Panc1 (cell line): ENCODE results near the gene HSPB2.

Experiments
- POLR2AphosphoS5 ChIP-seq: IDR thresholded peaks from 2 replicates; pipeline ENCODE4 v1.6.1; 2012; ENCODE audit warnings: mild to moderate bottlenecking, low read depth, low read length, moderate library complexity
- REST ChIP-seq, 2 experiments: IDR thresholded peaks; 2 replicates each; pipeline ENCODE4 v1.6.1; 2011 to 2012; ENCODE audit warnings: low read depth in 2 of 2, control low read depth in 1 of 2, low read length in 1 of 2, mild to moderate bottlenecking in 1 of 2, moderate library complexity in 1 of 2; ENCODE audit not compliant: insufficient read depth in 1 of 2
- SIN3A ChIP-seq: IDR thresholded peaks from 2 replicates; pipeline ENCODE4 v1.6.1; 2012; ENCODE audit warnings: low read depth, mild to moderate bottlenecking, low read length, moderate library complexity, borderline replicate concordance; ENCODE audit not compliant: insufficient read depth
- TCF7L2 ChIP-seq: IDR thresholded peaks from 2 replicates; pipeline ENCODE4 v1.6.1; 2011; ENCODE audit warnings: mild to moderate bottlenecking, low read depth, low read length, inconsistent platforms
- TF ChIP-seq, protein P1 (sequence below): fragments of 450-650 bp; IDR thresholded peaks from 2 replicates; pipeline ENCODE4 v1.5.1; 2017; ENCODE audit warnings: mild to moderate bottlenecking

GRCh38 chr11:111920908-111921307 is 8.4 kb downstream of the HSPB2 start:
- TF ChIP-seq, protein P1, sequence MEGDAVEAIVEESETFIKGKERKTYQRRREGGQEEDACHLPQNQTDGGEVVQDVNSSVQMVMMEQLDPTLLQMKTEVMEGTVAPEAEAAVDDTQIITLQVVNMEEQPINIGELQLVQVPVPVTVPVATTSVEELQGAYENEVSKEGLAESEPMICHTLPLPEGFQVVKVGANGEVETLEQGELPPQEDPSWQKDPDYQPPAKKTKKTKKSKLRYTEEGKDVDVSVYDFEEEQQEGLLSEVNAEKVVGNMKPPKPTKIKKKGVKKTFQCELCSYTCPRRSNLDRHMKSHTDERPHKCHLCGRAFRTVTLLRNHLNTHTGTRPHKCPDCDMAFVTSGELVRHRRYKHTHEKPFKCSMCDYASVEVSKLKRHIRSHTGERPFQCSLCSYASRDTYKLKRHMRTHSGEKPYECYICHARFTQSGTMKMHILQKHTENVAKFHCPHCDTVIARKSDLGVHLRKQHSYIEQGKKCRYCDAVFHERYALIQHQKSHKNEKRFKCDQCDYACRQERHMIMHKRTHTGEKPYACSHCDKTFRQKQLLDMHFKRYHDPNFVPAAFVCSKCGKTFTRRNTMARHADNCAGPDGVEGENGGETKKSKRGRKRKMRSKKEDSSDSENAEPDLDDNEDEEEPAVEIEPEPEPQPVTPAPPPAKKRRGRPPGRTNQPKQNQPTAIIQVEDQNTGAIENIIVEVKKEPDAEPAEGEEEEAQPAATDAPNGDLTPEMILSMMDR = no peak
- TF ChIP-seq SIN3A = no peak
- no peak for TF ChIP-seq REST (IDR thresholded peaks at IDR 0.05; ENCODE audit: insufficient read depth in 1 of 2, low read depth in 2 of 2, low read length in 1 of 2)
- no peak for TF ChIP-seq POLR2AphosphoS5
- TF ChIP-seq TCF7L2 = no peak
